HG02798 (cell line): ENCODE measurements around the gene ADARB2.

Experiments
- ATAC-seq: cut with Tn5 transposase; IDR thresholded peaks from one replicate; pipeline ENCODE4 v1.9.1; 2021; ENCODE audit warnings: mild to moderate bottlenecking; ENCODE audit not compliant: unreplicated experiment, poor library complexity

Gene ADARB2

GRCh38 chr10:1687623-1688150 lies 49.6 kb downstream of the ADARB2 start:
- ATAC-seq, result no peak

DNA sequence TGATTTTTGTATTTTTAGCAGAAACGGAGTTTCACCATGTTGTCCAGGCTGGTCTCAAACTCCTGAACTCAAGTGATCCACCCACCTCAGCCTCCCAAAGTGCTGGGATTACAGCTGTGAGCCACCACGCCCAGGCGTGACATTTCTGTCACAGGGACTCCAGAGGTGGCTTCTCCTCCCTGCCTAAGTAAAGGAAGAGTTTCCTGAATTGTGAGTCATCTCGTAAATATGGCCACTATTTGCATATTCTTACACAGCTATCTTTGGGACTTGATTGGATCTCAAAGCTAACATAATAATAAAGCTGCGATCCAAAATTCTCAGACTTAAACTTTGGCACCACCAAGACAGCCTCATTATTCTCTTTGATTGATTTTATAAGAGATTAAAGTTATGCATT lies 50.1 kb downstream of the ADARB2 start:
- ATAC-seq, result no peak

DNA sequence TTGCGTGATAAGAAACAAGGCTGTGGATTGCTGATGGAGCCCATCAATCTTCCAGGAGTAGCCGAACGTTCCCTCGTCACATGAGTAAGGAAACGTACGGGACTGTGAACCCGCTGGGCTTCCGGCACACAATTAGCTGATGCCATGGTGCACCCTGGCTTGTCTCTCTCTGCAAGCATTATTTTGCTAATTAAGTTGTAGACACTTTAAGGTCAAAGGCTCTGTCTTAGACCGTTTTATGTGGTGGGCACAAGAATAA lies 50.9 kb downstream of the ADARB2 start:
- no peak for ATAC-seq

DNA sequence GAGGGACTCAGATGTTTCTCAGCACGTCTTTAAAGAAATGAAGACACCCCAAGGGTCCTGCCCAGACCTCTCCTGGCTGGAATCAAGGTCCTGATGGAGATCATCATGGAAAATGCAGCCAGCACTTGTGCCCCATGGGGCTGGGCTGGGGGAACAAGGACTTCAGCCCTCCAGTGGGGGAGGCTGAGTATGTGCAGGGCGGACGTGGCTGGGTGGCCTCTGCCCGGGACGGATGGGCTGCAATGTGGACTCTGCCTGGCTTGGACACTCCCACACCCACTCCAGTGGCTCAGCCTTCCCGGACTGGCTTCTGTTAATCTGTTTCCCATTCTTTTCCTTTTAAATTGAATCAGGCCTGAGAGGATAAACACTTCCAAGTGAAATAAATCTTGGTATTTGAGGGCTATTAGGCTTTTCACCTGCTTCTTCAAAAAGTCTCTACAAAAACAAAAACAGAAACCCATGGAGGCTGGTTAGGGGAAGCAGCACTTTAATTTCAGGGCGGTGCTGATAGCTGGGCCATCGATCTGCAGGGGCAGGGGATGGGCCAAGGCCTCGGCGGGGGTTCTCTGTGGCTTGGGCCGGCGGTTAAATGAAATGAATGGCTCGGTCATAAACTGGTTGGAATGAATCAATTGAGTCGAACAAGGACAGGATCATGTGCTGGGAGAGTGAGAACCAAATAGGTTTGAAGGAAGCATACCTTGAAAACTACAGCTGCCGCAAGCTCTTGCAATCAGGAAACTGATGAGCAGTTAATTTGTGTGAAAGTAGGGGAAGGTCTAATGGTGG lies 51.4 kb downstream of the ADARB2 start:
- no peak for ATAC-seq

GRCh38 chr10:1684991-1685390 lies 52.3 kb downstream of the ADARB2 start:
- no peak for ATAC-seq

DNA sequence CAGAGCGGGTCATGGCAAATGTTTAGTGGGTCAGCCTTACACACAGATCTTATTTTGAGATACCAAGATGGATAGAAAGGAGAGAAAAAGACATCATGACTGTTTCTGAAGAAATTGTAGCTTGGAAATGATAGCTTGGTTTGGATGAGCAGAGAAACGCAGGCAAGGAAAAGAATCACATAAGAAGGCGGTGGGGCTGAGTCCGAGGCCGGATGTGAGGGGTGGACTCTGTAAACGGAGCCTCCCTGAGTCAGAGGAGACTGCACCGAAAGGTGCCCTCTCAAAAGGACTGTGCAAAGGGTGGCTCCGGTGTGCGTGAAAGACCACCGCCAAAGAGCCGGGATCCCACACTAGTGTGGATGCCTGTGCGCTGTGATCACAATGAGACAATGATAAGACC lies 53.7 kb downstream of the ADARB2 start:
- no peak for ATAC-seq

DNA sequence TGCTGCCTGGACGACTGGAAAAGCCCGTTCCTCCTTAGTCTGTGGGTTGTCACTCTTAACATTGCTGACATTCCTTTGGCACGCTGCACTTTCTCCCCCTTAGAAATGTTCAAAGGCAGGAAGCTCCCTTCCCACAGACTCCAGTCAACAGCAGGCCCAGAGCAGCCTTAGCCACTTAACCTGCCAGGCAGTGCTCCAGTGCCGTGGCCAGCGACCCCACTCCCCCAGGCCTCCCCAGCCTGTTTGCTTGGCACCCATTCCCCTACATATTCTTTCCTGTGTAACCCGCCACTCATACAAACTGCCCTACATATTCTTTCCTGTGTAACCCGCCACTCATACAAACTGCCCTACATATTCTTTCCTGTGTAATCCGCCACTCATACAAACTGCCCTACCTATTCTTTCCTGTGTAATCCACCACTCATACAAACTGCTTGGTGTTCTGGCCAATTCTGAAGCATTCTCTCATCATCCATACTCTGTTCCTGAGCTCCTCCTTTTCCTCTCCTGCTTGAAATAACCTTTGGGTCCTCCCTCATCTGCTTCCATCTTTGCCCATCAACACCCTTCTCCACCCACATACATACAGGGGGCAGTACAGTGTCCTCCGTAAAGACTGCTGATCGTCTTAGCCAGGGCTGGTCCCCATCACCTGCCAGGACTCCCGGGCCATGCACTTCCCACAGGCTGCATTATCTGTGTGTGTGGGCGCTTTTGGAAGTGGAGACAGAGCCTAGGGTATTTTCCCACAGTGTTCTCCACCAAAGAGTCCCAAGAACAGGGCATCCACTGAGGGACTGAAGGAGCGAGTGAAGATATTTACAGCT lies 57.3 kb downstream of the ADARB2 start:
- ATAC-seq, result no peak

DNA sequence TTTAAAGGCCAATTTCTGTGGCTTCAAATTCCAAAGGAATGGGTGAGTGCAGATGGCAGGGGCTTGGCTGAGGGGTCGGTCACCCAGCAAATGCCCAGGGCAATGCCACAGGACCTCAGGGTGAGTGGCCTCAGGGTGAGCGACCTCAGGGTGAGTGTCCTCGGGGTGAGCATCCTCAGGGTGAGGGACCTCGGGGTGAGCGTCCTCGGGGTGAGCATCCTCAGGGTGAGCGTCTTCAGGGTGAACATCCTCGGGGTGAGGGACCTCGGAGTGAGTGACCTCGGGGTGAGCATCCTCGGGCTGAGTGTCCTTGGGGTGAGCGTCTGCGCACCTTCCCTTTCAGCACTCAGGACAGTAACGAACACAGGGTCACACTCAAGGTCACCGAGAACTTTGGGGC lies 59.2 kb downstream of the ADARB2 start:
- ATAC-seq, result no peak

DNA sequence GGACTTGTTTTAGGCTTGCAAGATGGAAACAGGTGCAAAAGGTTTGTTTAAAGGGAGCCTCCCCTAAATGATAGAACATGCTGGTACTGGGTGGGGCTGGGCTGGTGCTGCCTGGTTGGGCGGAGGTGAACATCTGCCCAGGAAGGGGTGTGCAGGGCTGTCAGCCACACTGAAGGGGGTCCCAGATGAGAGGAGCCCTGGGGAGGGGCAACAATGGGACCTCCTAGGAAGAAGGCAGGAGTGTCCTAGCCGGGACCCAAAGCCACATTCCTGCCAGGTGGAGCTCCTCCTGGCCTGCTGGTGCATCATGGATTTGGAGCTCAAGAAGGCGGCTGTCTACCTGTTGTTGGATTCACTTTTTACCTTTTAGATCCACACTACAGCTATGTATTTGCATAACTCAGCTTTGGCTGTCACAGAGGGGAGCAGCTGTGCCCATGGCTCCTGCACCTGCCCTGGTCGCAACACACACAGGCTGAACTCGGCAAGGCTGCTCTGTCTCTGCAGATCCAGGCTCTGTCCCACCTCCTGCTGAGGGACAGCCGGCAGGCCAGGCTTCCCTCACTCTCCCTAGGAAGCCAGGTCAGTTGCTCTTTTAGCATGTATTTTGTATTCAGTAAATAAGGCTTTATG lies 59.9 kb downstream of the ADARB2 start:
- no peak for ATAC-seq

DNA sequence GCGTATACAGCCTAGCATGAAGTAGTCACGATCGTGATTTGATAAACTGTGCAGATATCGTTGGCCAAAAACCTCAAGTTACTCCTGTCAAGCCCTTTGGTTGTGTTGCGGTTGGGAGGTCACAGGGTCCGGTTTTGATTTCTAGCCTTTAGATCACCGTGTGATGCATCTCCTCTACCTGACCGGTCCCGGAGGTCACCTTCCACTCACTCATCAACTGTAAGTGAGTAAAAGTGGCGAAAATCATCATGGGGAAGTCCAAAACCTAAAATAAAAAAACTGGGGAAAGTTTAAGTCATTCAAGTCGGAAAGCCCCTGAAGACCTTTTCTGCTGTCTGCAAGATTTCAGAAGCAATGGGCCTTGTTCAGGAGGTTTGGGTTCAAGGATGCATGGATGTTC lies 62.8 kb downstream of the ADARB2 start:
- peak; percentile 72 for ATAC-seq

DNA sequence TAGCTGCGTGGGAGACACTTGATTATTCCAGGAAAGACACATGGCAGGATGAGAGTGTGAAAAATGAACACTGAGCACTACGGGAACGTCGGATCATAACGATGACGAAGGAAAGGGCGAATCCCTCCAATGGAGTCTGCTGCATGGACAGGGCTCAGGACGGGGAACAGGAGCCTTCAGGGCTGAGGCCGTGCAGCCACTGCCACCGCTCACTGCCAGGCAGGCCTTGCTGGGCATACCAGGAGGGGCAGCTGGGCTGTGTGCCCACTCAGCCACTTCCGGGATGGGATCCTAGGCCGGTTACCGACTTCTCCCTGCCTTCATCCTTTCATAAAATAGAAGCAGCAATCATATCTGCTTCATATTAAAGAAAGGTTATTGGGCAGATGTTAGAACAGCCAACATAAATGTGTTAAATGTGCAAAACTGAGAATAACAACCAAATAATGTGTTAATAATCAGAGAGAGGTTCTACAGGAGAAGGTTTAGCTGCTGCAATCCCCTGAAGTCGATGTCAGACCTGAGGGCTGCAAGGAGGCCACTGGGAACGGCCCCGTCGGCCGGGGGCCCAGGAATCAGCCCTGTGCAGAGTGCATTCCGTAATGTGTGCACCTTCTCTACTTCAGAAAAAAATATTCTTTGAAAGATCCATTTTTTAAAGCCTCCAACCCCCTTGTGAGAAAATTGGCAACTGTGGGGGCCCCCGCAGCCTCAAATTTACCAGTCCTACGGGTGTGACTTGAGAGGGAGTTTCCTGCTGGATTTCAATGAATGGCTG lies 63.6 kb downstream of the ADARB2 start:
- no peak for ATAC-seq

GRCh38 chr10:1672001-1672781 lies 65.1 kb downstream of the ADARB2 start:
- ATAC-seq, result no peak

DNA sequence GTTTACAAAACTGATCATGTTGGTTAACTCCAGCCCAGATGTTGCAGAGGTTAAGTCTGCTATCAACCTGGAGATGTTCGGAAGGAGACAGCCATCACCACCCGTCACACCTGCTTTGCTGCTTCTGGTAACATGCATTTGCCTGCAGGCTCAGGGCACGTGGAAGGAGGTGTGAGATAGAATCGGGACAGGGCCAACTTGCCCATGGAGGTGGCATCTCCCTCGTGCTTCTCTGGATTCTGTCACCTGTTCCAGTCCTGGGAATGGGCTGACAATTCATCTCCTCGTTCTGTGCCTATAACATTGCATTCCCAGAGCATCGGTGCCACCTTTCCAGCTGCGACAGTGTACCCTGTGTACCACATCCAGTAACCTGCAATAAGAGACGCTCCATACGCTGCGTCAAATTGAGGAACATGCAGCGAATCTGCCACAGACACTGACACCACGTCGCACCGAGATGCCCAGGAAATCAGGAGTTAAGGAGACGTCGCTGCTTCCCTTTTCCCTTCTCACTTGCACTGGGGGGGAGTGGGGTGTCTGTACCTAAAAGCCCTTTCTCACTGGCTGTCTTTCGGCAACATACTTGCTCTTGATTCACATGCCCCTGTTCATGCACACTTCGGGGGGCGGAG lies 65.8 kb downstream of the ADARB2 start:
- ATAC-seq, result no peak

DNA sequence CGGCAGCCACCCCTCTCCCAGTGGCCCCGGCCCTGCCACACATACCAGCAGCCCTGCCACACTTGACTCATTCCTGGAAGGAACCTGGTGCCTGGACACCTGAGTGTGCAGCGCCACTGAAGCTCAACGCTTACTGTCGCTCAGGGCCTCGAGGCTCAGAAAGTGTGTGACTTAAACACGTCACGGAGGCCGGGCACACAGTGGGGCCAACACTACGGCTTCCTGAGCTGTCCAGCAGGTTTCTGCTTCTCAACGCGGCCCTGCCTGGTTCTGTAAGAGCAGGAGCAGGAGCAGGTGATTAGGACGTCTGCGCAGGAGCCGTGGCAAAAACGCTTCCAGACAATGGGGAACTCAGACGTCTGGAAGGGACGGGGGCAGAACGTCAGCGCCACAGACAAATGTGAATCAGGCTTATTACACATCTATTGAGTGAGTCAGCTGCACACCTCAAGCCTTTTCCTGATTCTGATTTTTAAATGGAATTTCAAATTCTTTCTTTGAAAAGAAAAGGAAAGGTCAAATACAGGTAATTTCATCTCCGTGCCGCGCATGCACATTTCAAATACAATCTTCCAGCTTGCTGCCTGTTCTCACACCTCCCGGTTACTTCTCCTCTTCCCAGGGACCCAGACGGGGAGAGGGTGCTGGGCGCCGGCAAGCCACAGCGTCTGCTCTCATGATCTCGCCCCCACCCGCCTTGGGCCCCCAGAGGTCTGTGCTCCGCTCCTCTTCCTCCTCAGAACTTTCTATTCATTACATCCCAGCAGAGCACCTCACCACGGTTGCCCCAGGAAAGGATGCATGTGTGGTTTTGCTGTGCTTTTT lies 66.6 kb downstream of the ADARB2 start:
- ATAC-seq, result no peak

GRCh38 chr10:1669433-1669832 lies 67.9 kb downstream of the ADARB2 start:
- no peak for ATAC-seq

DNA sequence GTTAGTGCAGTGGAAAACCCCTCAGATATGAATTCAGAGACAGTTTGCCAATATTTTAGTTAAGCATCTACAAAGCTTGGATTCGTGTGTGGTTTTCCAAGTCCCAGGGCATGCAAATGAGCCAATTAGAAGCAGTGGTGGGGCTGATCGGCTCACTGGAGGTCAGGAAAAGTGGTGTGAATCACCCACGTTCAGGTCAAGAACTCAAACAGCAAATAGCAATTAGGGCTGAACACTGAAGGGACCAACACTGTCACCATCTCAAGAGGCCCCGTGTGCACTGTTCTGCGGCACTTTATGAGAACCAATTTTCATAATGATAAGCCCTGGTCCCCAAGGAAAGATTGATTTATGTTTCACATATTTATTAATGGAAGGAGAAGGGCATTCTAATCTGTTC lies 68.9 kb downstream of the ADARB2 start:
- no peak for ATAC-seq

- ATAC-seq, result no peak
Measured at GRCh38 chr10:1667392-1667791, 69.9 kb downstream of the ADARB2 start.

DNA sequence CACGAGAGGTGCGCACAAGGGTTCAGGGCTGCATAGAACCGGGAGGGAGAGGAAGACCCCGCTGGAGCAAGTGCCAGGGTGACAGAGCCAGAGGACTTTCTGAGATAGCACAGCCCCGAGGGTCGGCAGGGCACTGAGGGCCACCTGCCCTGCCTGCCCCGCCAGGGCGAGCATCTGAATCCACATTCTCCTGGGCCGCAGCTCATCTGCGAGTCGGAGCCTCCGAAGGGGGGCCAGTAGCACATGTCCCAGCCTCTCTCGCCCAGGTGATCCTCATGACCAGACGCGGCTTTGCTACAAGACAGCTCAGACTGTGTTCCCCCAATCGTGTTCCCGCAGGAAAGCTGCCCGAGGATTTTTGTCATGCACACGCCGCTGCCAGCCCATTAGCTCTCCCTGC lies 71.2 kb downstream of the ADARB2 start:
- no peak for ATAC-seq
